GM19455 (cell line): ENCODE results near the gene AOC1.

Experiments
- ATAC-seq: cut with Tn5 transposase; IDR thresholded peaks from one replicate; pipeline ENCODE4 v1.9.1; 2021; ENCODE audit not compliant: unreplicated experiment

The AOC1 gene

GRCh38 chr7:150856303-150857275 is 4.3 kb downstream of the AOC1 start:
- no peak for ATAC-seq

- no peak for ATAC-seq
These were observed 5.1 kb downstream of the AOC1 start for GRCh38 chr7:150857276-150858055.

GRCh38 chr7:150858236-150859197 is 6.2 kb downstream of the AOC1 start:
- ATAC-seq = no peak

- no peak for ATAC-seq
These were observed 8.1 kb downstream of the AOC1 start for GRCh38 chr7:150860291-150860977.

GRCh38 chr7:150860978-150861295 is 8.6 kb downstream of the AOC1 start:
- ATAC-seq = no peak

GRCh38 chr7:150862356-150862755 is 10.0 kb downstream of the AOC1 start:
- no peak for ATAC-seq

GRCh38 chr7:150863946-150864345 is 11.6 kb downstream of the AOC1 start:
- no peak for ATAC-seq

- ATAC-seq = no peak
These were observed 14.7 kb downstream of the AOC1 start for GRCh38 chr7:150866932-150867564.

GRCh38 chr7:150867605-150868004 is 15.3 kb downstream of the AOC1 start:
- ATAC-seq = no peak

- no peak for ATAC-seq
These were observed 17.1 kb downstream of the AOC1 start for GRCh38 chr7:150869467-150869866.

- ATAC-seq = no peak
These were observed 19.3 kb downstream of the AOC1 start for GRCh38 chr7:150871601-150872000.

GRCh38 chr7:150874401-150875198 is 22.3 kb downstream of the AOC1 start:
- ATAC-seq = no peak

GRCh38 chr7:150875791-150876190 is 23.5 kb downstream of the AOC1 start:
- no peak for ATAC-seq

- no peak for ATAC-seq
These were observed 24.7 kb downstream of the AOC1 start for GRCh38 chr7:150876817-150877526.

- ATAC-seq = no peak
These were observed 25.2 kb downstream of the AOC1 start for GRCh38 chr7:150877536-150877935.

GRCh38 chr7:150879345-150879744 is 27.0 kb downstream of the AOC1 start:
- ATAC-seq = no peak

GRCh38 chr7:150881189-150881588 is 28.9 kb downstream of the AOC1 start:
- ATAC-seq = no peak

- no peak for ATAC-seq
These were observed 38.7 kb downstream of the AOC1 start for GRCh38 chr7:150890853-150891584.
